GM18868 (cell line): ENCODE data around the gene CDKN2B-AS1.

Experiments
- ATAC-seq: cut with Tn5 transposase; IDR thresholded peaks from one replicate; pipeline ENCODE4 v1.9.1; 2021; ENCODE audit warnings: mild to moderate bottlenecking, moderate library complexity; ENCODE audit not compliant: unreplicated experiment

Gene CDKN2B-AS1

GRCh38 chr9:21982391-21982790 is 12.2 kb upstream of the CDKN2B-AS1 start:
- ATAC-seq = no peak

DNA sequence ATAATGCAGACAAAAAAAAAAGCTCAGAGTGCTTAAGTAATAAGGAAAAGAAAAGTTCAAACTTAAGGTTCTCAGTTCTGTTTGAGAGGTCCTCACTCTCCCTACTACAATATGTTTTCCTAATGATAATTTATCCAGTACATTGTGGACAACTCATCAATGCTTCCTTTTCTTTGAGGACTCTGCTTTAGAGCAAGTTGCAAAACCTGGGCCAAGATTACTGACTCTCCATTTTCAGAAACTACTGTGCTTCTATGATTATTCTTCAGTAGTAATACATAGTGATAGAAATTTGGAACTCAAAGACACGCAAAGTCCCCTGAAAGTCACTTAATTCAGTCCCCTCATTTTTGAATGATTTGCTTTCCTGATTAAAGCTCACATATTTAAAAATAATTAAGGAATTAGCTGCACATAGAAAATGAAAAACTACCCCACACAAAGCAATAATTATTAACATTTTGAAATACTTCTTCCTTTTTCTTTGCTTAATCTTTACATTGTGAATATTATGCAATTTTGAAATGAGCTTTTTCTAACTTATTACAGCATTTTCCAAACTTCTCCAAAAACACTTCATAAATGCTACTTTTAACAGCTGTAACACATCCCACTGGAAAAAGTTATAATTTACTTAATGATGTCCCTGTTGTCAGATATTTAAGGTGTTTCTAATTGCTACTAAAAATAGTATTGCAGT is 11.6 kb upstream of the CDKN2B-AS1 start:
- no peak for ATAC-seq

DNA sequence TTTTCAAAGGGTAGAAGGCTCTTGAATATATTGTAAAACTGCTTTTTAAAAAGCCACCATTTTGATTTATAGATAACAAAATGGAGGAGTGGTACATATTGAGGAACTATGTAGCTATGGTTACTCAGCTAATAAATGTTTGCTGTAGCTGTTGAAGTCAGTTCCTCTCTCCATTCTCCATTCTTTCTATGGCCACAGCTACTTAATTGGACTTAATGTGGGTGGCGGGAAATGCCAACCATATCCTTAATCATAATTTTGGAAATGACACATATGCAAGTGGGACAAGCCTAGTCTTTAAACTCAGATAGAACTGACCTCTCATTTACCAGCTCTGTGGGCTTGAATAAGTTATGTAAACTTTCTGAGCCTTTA is 11.0 kb upstream of the CDKN2B-AS1 start:
- ATAC-seq = no peak

- ATAC-seq = no peak
These were observed 10.5 kb upstream of the CDKN2B-AS1 start for GRCh38 chr9:21984101-21984500.

DNA sequence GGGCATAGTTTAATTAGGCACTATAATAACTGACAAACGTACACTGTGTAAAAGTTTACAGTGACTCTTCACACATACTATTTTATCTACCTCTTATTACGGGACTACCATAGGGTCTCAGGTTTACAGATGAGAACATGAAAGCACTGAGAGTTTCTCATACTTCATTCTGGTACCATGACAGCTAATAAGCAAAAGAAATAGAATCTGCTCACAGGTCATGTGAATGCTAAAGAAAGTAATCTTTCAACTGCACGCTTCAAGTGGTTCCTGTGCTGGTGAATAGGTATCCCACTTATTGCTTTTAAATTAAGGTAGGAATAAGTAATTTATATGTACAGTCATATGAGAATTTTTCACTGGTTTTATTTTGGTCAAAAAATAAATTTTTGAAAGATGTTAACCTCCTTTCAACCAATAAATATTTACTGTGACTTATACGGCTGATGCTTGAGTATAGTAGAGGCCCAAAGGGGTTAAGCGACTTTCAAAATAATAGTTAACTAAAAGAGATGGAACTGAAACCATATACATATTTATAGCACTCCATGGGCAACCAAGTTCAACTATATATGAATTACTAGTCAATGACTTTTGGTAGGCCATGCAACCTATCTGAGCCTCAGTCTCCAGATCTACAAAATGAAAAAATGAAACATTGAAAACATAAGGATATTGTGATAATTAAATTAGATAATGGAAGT is 8.5 kb upstream of the CDKN2B-AS1 start:
- no peak for ATAC-seq

GRCh38 chr9:21988056-21988990 is 6.3 kb upstream of the CDKN2B-AS1 start:
- ATAC-seq = no peak

DNA sequence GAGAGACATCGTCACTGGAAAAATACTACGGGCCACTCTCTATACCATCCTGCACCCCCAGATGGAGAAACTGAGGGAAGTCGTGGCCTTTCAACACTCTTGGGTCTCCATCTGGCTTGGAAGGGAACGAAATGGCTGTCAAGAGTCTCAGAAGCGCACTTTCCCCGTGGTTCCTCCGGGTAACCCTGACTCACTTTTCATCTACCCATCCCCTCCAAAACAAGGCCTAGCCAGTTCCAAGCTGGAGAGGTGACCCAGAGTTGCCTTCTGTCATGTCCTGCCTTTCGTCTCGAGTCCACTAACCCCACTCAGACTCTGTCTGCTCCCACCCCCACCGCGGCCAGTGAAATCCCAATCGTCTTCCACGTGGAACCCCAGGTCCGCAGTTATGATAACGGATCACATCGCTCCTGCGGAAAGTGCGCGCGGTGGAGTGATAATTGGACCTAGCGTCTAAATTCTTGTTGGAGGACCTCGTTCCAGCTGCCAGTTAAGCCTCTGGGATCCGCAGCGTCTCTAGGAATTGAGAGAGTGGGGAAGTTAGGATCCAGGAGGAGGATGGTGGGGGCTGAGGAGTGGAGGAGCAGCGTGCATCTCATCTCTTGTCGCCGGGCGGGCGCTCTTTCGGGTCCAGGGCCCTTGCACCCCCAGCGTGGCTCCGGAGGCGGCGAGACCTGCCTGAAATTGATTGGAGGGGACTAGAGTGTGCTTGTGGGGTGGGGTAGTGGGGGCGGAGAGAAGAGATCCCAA is 5.0 kb upstream of the CDKN2B-AS1 start:
- ATAC-seq = no peak

DNA sequence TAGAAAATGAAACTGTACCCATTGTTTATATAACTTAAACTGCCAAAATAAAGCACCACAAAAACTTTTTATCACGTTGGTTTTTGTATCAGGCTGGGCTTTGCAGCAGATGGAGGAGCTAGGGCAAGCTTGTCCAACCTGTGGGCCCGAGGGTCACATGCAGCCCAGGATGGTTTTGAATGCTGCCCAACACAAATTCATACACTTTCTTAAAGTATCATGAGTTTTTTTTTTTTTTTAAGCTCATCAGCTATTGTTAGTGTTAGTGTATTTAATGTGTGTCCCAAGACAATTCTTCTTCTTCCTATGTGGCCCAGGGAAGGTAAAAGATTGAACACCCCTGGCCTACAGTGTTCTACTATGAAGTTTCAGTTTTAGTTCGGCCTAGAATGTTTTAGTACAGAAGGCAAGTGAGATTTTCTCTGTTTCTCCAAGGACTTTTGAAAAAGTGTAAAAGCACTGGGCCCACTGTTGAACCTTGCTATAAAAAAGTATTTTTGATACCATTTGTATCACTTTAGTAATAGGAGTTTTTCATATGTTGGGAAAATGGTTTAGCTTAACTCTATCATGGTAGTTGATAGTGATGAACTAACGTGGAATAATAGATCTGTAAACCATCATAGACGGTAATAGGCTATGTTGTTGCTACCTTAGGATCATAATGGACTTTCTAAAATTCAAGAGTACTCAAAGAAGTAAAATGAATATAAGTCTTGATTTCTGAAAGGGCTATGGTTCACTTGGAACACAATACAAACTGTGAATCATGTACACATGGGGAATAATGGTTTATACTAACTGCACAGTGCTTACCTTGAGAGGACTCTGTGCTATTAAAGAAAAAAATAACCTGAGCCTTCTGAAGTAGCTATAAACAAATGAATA is 3.3 kb upstream of the CDKN2B-AS1 start:
- ATAC-seq = no peak

GRCh38 chr9:21993007-21993406 is 1.6 kb upstream of the CDKN2B-AS1 start:
- no peak for ATAC-seq

GRCh38 chr9:21993893-21994555 is 567 bp upstream of the CDKN2B-AS1 start, which contains the start of gene CDKN2A:
Gene CDKN2A (minus strand): TSS chr9:21994392.
- ATAC-seq = peak; percentile 36

GRCh38 chr9:21995006-21995665 is 545 bp downstream of the CDKN2B-AS1 start:
- ATAC-seq = peak; percentile 81

DNA sequence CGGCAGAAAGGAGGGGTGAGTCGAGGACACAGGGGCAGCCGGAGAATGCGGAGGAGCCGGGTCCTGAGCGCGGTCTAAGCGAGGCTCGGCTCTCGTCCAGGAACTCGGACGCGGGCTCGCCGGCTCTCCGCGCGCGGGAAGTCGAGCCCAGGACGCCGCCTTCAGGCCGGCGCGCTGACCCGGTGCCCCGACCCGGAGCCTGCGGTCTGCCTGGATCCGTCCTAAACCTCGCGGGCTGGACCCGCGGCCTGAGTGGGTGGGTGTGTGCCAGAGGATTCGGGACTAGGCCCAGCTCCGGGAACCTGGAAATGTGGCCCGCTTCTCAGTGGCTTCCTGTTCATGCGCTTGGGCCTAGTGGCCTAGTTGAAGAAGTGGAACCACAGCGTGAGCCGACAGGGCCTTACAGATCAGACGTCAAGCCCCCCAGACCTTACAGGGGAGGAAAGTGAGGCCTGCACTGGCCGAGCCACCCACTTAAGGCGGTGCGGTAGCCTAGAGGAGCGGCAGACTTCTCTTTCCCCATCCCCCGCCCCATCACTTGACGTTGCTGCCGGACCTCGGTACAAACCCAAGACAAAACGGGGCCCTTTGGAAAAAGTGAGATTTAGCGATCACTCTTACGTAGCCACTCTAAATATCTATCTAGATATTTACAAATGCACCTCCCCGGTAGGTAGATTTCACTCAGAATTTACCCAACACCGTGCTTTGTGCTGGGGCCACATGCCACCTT is 1.2 kb downstream of the CDKN2B-AS1 start:
- ATAC-seq = no peak

DNA sequence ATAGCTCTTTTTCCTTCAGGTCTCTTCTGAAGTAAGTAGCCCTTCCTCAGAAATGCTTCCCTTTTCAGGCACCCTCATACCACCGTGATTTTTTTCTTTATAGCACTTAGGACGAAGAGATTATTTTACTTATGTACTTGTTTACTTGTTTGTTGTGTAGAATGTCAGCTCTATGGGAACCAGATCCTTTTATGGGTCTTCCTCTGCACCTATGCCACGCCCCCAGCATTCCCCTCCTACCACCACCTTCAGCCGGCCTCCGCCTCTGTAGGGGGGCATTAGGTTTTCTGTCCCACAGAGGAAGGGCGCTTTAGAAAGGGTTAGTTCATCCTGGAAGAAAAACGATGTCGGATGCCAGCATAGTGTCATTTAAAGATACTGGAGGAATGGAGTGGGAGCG is 1.8 kb downstream of the CDKN2B-AS1 start:
- ATAC-seq = no peak

DNA sequence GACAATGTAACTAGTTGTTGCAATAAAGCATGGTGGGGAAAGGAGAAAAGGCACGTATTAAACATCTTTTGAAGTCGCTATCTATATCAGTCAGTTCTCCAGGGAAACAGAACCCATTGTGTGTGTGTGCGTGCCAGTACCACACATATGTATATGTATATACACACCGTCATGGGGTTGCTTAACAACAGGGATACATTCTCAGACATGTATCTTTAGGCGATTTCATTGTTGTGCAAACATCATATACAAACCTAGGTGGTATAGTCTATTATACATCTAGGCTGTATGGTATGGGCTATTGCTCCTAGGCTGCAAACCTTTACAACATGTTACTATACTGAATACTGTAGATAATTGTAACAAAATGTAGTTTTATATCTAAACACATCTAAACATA is 2.3 kb downstream of the CDKN2B-AS1 start:
- no peak for ATAC-seq

GRCh38 chr9:21997480-21997879 is 2.9 kb downstream of the CDKN2B-AS1 start:
- ATAC-seq = no peak

DNA sequence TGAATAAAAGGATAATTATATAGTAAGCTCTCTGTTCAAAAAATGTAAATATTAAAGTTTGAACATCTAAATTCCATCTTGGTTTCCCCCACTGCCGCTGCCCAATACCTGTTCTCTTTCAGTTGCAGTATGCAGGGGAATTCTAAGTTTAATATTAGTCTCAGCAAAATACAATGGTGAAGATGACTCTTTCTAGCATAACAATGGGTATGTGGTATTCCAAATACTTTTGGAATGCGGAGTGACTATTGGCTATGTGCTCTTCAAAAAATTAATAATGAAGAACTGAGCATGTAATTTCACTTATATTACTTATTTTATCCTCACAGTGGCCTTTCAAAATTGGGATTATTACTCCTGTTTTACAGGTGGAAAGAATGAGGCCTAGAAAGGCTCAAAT is 3.4 kb downstream of the CDKN2B-AS1 start:
- ATAC-seq = no peak

DNA sequence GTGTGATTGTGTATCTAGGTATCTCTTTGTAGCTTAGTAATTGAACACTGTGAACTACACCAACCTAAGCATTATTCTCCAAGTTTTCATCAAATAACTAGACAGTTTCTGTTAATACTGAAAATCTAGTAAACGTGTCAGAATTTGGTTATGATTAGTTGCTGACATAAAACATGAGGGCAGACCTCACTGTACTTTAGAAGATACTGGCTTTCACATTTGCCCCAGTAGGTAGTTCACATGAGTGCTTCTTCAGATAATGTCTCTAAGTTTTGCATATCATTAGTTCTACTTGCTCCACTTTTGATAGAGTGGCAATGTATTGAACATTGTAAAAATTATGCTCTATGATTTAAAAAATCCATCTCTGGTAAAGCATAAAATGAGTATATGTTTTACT is 7.4 kb downstream of the CDKN2B-AS1 start:
- no peak for ATAC-seq
